HepG2 (cell line): ENCODE results near the gene TRPC6. TPM values are rescaled to one million over a fixed set of nuclear protein-coding genes. Genes with fewer than 3 reads are reported as not detected.

ENCODE experiments used
- ATAC-seq: fragments of 200-7000 bp; cut with Tn5 transposase; 3 replicates; pipeline ENCODE4 v1.9.1; 2020; ENCODE audit warnings: mild to moderate bottlenecking, moderate library complexity
- BruUV-seq: library from RNA; stranded (reverse); fragments of 400-500 nt; replicated peaks from 2 replicates; lab custom pipeline; 2021; lab: Mats Ljungman, UMichigan
- CTCF ChIA-PET: fragments of 300-600 bp; formaldehyde crosslinking; extraction: SDS; loops from one replicate; lab custom pipeline; 2021; ENCODE audit warnings: low total read pairs, inconsistent platforms, low intra/inter-chr PET ratio; lab: Yijun Ruan, JAX
- POLR2A ChIA-PET: fragments of 350-600 bp; sonication (Branson Sonifier 250); formaldehyde crosslinking; loops from one replicate; lab custom pipeline; 2020; ENCODE audit warnings: antibody characterized with exemption, inconsistent platforms; lab: Yijun Ruan, JAX
- DNase-seq: peaks from one replicate; pipeline ENCODE4 v3.0.0-alpha.2; 2015; ENCODE audit warnings: low spot score
- FAIRE-seq: peaks from 3 replicates; lab custom pipeline; 2011; peaks lifted over from hg19 to GRCh38; lab: Jason Lieb, UNC
- H2AFZ ChIP-seq: one replicate; pipeline ENCODE4 v1.6.1; 2011; ENCODE audit warnings: low read length, inconsistent platforms
- H3K27ac ChIP-seq: fragments of 300-600 bp; 3 replicates; pipeline ENCODE4 v1.8.0; 2011; ENCODE audit warnings: mixed run types, mild to moderate bottlenecking, mixed read lengths, low read length, inconsistent platforms; ENCODE audit not compliant: insufficient read depth; ENCODE audit errors: extremely low read length
- H3K27me3 ChIP-seq, 2 experiments: fragments of 200-600 bp in 1 of 2; 2 replicates in 1 of 2; 3 replicates in 1 of 2; pipeline versions ENCODE4 v1.6.0 to v1.8.0; 2011; ENCODE audit warnings: low read length in 2 of 2, mild to moderate bottlenecking in 2 of 2, moderate library complexity in 2 of 2, inconsistent platforms in 1 of 2; ENCODE audit not compliant: insufficient read depth in 2 of 2, control insufficient read depth in 1 of 2
- H3K36me3 ChIP-seq, 2 experiments: fragments of 200-600 bp in 1 of 2; replicated peaks in 1 of 2; 2 replicates in 1 of 2; 3 replicates in 1 of 2; pipeline versions ENCODE4 v1.5.1 to v1.8.0; 2011; ENCODE audit warnings: low read length in 2 of 2, inconsistent platforms in 1 of 2; ENCODE audit not compliant: insufficient read depth in 2 of 2, control insufficient read depth in 1 of 2
- H3K4me1 ChIP-seq: 2 replicates; pipeline ENCODE4 v1.5.1; 2012; ENCODE audit warnings: low read length, inconsistent platforms; ENCODE audit not compliant: insufficient read depth
- H3K4me2 ChIP-seq: 2 replicates; pipeline ENCODE4 v1.6.0; 2011; ENCODE audit warnings: low read depth, low read length, inconsistent platforms
- H3K4me3 ChIP-seq, 3 experiments: fragments of 200-600 bp in 1 of 3; sonication (generic), shearing (Covaris generic) in 1 of 3; replicated peaks in 1 of 3; 2 replicates each; pipeline ENCODE4 v1.5.1; 2011 to 2016; ENCODE audit warnings: low read length in 3 of 3, inconsistent platforms in 2 of 3, low read depth in 2 of 3, mild to moderate bottlenecking in 2 of 3, control low read depth in 1 of 3, mixed read lengths in 1 of 3; ENCODE audit not compliant: insufficient read depth in 1 of 3
- H3K79me2 ChIP-seq: one replicate; pipeline ENCODE4 v1.6.1; 2011; ENCODE audit warnings: low read length, inconsistent platforms; ENCODE audit not compliant: insufficient read depth
- H3K9ac ChIP-seq: 2 replicates; pipeline ENCODE4 v1.6.0; 2011; ENCODE audit warnings: mild to moderate bottlenecking, low read depth, low read length, inconsistent platforms; ENCODE audit not compliant: insufficient read depth
- H3K9me3 ChIP-seq: 2 replicates; pipeline ENCODE4 v1.5.1; 2012; ENCODE audit warnings: mild to moderate bottlenecking, low read length
- H4K20me1 ChIP-seq: 2 replicates; pipeline ENCODE4 v1.6.0; 2011; ENCODE audit warnings: inconsistent platforms, mild to moderate bottlenecking, low read length, moderate library complexity; ENCODE audit not compliant: insufficient read depth
- CBX2 ChIP-seq, 2 experiments: fragments of 200-600 bp in 1 of 2; sonication (generic); formaldehyde crosslinking in 1 of 2; IDR thresholded peaks; 2 replicates each; pipeline versions ENCODE4 v1.7.0 to v1.8.1; 2018 to 2022; ENCODE audit warnings: low read depth in 2 of 2, low read length in 1 of 2, mild to moderate bottlenecking in 1 of 2, missing genetic modification reagents in 1 of 2
- JUNB ChIP-seq: sonication (generic); formaldehyde crosslinking; IDR thresholded peaks from 2 replicates; pipeline ENCODE4 v1.8.0; 2022; ENCODE audit warnings: missing genetic modification reagents, mild to moderate bottlenecking, borderline replicate concordance
- MTA3 ChIP-seq: sonication (generic); formaldehyde crosslinking; IDR thresholded peaks from 2 replicates; pipeline ENCODE4 v1.4.0; 2020; ENCODE audit warnings: missing genetic modification reagents
- PLRG1 ChIP-seq: fragments of 450-650 bp; conservative IDR thresholded peaks from 2 replicates; pipeline ENCODE4 v1.6.1; 2016
- RFX1 ChIP-seq: fragments of 450-650 bp; IDR thresholded peaks from 2 replicates; pipeline ENCODE4 v1.6.1; 2017
- ZKSCAN8 ChIP-seq: IDR thresholded peaks from 2 replicates; pipeline ENCODE4 v1.6.1; 2016; ENCODE audit warnings: borderline replicate concordance, missing genetic modification reagents, missing compliant biosample characterization
- ZNF235 ChIP-seq: sonication (generic); formaldehyde crosslinking; IDR thresholded peaks from 2 replicates; pipeline ENCODE4 v1.8.1; 2023; ENCODE audit warnings: mild to moderate bottlenecking, missing genetic modification reagents, borderline replicate concordance
- ZNF382 ChIP-seq: sonication (generic); formaldehyde crosslinking; IDR thresholded peaks from 2 replicates; pipeline ENCODE4 v1.5.0; 2020; ENCODE audit warnings: missing genetic modification reagents, mild to moderate bottlenecking, borderline replicate concordance
- ZNF781 ChIP-seq: sonication (generic); formaldehyde crosslinking; IDR thresholded peaks from 2 replicates; pipeline ENCODE4 v1.5.1; 2020; ENCODE audit warnings: borderline replicate concordance, mild to moderate bottlenecking, missing genetic modification reagents; ENCODE audit errors: not compliant biosample characterization
- WGBS: methylation state at CpG from one replicate; pipeline ENCODE4 v1.1.6; 2017; ENCODE audit warnings: low lambda C conversion rate; 5-methylcytosine and 5-hydroxymethylcytosine counted together
- in situ Hi-C: cut with HindIII; loops from 2 replicates; pipeline ENCODE4 v1.10.0; 2017; ENCODE audit warnings: low pct_unique_long_range_greater_than_20kb; ENCODE audit not compliant: extremely low pct_ligation_motif_present
- intact Hi-C: fragments of 100-400 bp; cut with micrococcal nuclease; formaldehyde crosslinking; loops from one replicate; pipeline ENCODE4 v1.10.0; 2022; ENCODE audit not compliant: unreplicated experiment
- polyA plus RNA-seq, 8 experiments: library from polyadenylated mRNA; depleted of rRNA in 3 of 8; stranded (reverse) in 7 of 8; unstranded in 1 of 8; fragments of >200 nt; fragmentation: Illumina TruSeq in 4 of 8; extraction: Trizol in 4 of 8; gene quantifications; 2 replicates each; pipeline versions ENCODE4 v1.2.1 to v1.2.3, GENCODE V29; 2011 to 2016; ENCODE audit warnings: low read depth in 4 of 8, missing spikeins in 1 of 8, mixed read lengths in 1 of 8; ENCODE audit not compliant: insufficient read depth in 1 of 8
- total RNA-seq, 5 experiments: library from RNA; depleted of rRNA; stranded (reverse); fragments of >200 nt; fragmentation: Illumina TruSeq; extraction: Trizol; gene quantifications; 2 replicates each; pipeline ENCODE4 v1.2.3, GENCODE V29; 2016; ENCODE audit warnings: low read depth in 1 of 5
- TF ChIP-seq, protein P1 (sequence below): sonication (generic); formaldehyde crosslinking; IDR thresholded peaks from 2 replicates; pipeline ENCODE4 v1.8.0; 2022; ENCODE audit warnings: missing genetic modification reagents, low read depth, mild to moderate bottlenecking, borderline replicate concordance
- TF ChIP-seq, protein P2 (sequence below): sonication (generic); formaldehyde crosslinking; IDR thresholded peaks from 2 replicates; pipeline ENCODE4 v1.8.1; 2023; ENCODE audit warnings: mild to moderate bottlenecking, moderate library complexity, missing genetic modification reagents
- TF ChIP-seq, protein P3 (sequence below): sonication (generic); formaldehyde crosslinking; IDR thresholded peaks from 2 replicates; pipeline ENCODE4 v1.5.0; 2020; ENCODE audit warnings: missing genetic modification reagents
- TF ChIP-seq, protein P4 (sequence below): sonication (generic); formaldehyde crosslinking; IDR thresholded peaks from 2 replicates; pipeline ENCODE4 v1.5.1; 2020; ENCODE audit warnings: mild to moderate bottlenecking, missing genetic modification reagents, moderate library complexity
- TF ChIP-seq, protein P5 (sequence below): IDR thresholded peaks from 2 replicates; pipeline ENCODE4 v1.6.1; 2016; ENCODE audit warnings: missing compliant biosample characterization, missing genetic modification reagents, borderline replicate concordance
- TF ChIP-seq, protein P6 (sequence below): sonication (generic); formaldehyde crosslinking; IDR thresholded peaks from 2 replicates; pipeline ENCODE4 v1.4.0; 2020; ENCODE audit warnings: missing genetic modification reagents, mild to moderate bottlenecking, borderline replicate concordance
- TF ChIP-seq, protein P7 (sequence below): IDR thresholded peaks from 2 replicates; pipeline ENCODE4 v1.6.1; 2016; ENCODE audit warnings: mild to moderate bottlenecking

Gene TRPC6
- total and polyA plus RNA-seq, 2 of the 13 experiments (the other 11 are each of a cell fraction or from before 2014, with no cell fraction given) = not detected

DNA sequence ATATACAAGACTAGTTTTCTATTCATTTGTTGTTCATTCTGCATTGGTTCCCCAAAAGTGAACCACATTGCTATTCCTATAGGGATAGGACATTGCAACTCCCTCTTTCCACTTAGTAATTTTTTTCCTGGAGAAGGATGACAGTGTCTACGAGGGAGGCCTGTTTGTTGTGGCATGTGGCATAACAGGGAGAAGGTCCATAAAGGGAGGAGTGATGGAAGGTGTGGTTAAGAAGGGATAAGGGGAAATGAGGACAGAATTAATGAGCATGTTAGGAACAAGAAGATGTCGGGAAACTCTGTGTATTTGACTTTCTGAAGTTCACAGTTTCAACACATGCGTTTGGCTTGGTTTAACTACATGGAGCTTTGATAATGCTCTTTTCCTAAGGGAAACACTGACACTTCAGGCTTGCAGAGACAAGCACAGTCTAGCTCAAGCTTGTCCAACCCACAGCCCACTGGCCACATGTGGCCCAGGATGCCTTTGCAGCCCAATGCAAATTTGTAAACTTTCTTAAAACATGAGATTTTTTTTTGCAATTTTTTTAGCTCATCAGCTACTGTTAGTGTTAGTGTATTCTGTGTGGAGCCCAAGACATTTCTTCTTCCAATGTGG, 149.7 kb downstream of the TRPC6 start:
- Histone ChIP-seq H3K9me3 (no peaks in the 10 kb centered on the region), H3K36me3 (no peaks in the 10 kb centered on the region), H3K4me1 (peaks cover 12% of the 10 kb centered on the region), H3K27me3 (no peaks in the 10 kb centered on the region), H3K4me3 (no peak overlapping the region), H3K79me2 (no peaks in the 10 kb centered on the region), H4K20me1 (no peaks in the 10 kb centered on the region), H3K27ac (no peak overlapping the region), H2AFZ (no peak overlapping the region), H3K9ac (no peak overlapping the region), H3K4me2 (no peak overlapping the region)
- in situ Hi-C loops = loop anchor here (25.0 kb wide), 1 partner anchor 578 kb away; no protein-coding TSS in a partner anchor
- ChIA-PET CTCF (no interaction called here), POLR2A (no interaction called here)
- 0% methylated on average over 3 of the region's 3 CpGs for WGBS
- BruUV-seq = no TSS peak
- intact Hi-C loops = no loop called here
- FAIRE-seq = no peak
- DNase-seq = no peak
- ATAC-seq = no peak
- no peak for TF ChIP-seq RFX1
- no peak for TF ChIP-seq MTA3
- TF ChIP-seq, protein P1, sequence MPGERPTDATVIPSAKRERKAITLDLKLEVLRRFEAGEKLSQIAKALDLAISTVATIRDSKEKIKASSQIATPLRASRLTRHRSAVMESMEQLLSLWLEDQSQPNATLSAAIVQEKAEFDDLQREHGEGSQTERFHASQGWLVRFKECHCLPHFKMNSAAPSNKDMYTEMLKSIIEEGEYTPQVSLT (CRISPR knock-in tag) = no peak
- no peak for TF ChIP-seq ZKSCAN8 (CRISPR knock-in tag)
- TF ChIP-seq, protein P2, sequence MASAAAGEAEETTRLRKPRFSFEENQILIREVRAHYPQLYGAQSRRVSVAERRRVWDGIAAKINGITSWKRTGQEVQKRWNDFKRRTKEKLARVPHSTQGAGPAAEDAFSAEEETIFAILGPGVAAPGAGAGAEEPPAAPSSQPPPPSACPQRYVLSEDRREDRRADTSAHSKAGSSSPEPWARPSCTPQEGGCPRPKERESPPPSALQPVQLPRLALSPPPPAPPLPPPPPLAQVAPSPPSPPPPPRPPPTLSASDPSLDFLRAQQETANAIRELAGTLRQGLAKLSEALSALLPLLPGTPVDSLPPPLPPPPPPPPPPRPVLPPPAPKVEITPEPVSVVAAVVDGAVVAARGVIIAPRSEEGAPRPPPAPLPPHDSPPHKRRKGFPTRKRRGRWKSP (CRISPR knock-in tag) = no peak
- no peak for TF ChIP-seq ZNF235 (CRISPR knock-in tag)
- TF ChIP-seq, protein P3, sequence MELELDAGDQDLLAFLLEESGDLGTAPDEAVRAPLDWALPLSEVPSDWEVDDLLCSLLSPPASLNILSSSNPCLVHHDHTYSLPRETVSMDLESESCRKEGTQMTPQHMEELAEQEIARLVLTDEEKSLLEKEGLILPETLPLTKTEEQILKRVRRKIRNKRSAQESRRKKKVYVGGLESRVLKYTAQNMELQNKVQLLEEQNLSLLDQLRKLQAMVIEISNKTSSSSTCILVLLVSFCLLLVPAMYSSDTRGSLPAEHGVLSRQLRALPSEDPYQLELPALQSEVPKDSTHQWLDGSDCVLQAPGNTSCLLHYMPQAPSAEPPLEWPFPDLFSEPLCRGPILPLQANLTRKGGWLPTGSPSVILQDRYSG (CRISPR knock-in tag) = no peak
- TF ChIP-seq JUNB (CRISPR knock-in tag) = no peak
- TF ChIP-seq, protein P4, sequence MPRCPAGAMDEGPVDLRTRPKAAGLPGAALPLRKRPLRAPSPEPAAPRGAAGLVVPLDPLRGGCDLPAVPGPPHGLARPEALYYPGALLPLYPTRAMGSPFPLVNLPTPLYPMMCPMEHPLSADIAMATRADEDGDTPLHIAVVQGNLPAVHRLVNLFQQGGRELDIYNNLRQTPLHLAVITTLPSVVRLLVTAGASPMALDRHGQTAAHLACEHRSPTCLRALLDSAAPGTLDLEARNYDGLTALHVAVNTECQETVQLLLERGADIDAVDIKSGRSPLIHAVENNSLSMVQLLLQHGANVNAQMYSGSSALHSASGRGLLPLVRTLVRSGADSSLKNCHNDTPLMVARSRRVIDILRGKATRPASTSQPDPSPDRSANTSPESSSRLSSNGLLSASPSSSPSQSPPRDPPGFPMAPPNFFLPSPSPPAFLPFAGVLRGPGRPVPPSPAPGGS = no peak
- no peak for TF ChIP-seq ZNF382
- TF ChIP-seq, protein P5, sequence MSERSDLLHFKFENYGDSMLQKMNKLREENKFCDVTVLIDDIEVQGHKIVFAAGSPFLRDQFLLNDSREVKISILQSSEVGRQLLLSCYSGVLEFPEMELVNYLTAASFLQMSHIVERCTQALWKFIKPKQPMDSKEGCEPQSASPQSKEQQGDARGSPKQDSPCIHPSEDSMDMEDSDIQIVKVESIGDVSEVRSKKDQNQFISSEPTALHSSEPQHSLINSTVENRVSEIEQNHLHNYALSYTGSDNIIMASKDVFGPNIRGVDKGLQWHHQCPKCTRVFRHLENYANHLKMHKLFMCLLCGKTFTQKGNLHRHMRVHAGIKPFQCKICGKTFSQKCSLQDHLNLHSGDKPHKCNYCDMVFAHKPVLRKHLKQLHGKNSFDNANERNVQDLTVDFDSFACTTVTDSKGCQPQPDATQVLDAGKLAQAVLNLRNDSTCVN = no peak
- no peak for TF ChIP-seq PLRG1
- TF ChIP-seq, protein P6, sequence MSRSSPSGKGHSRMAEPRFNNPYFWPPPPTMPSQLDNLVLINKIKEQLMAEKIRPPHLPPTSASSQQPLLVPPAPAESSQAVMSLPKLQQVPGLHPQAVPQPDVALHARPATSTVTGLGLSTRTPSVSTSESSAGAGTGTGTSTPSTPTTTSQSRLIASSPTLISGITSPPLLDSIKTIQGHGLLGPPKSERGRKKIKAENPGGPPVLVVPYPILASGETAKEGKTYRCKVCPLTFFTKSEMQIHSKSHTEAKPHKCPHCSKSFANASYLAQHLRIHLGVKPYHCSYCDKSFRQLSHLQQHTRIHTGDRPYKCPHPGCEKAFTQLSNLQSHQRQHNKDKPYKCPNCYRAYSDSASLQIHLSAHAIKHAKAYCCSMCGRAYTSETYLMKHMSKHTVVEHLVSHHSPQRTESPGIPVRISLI (CRISPR knock-in tag) = no peak
- no peak for TF ChIP-seq ZNF781 (CRISPR knock-in tag)
- TF ChIP-seq, protein P7, sequence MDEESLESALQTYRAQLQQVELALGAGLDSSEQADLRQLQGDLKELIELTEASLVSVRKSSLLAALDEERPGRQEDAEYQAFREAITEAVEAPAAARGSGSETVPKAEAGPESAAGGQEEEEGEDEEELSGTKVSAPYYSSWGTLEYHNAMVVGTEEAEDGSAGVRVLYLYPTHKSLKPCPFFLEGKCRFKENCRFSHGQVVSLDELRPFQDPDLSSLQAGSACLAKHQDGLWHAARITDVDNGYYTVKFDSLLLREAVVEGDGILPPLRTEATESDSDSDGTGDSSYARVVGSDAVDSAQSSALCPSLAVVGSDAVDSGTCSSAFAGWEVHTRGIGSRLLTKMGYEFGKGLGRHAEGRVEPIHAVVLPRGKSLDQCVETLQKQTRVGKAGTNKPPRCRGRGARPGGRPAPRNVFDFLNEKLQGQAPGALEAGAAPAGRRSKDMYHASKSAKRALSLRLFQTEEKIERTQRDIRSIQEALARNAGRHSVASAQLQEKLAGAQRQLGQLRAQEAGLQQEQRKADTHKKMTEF (CRISPR knock-in tag) = no peak
- TF ChIP-seq CBX2 (IDR thresholded peaks at IDR 0.05; ENCODE audit: low read depth, low read length) = no peak
- TF ChIP-seq CBX2 (CRISPR knock-in tag; IDR thresholded peaks at IDR 0.05; ENCODE audit: low read depth) = no peak
